Non-pigmented ciliary epithelial cell (primary cell): ENCODE results near the gene BOC.

ENCODE experiments used
- DNase-seq: peaks from one replicate; pipeline ENCODE4 v3.0.0-alpha.2; 2010; ENCODE audit warnings: low read depth

Gene BOC

DNA sequence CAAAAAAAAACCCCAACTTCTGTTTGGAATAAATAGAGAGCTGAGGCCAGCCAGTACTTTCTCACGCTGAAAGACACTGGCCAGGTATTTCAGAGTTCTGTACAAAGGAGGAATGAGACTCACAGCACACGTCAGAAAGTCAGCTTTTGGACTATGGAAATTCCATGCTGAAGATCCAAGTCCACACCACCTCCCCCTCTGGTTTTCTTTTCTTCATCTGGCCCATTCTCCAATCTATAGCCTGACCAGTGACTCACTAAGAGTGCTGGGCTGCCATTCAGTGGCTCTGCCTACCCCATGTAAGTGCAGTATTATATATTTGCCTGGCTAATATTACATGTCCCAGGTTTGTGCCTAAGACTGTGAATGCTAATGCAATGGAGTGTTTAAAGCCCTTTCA is 13.9 kb downstream of the BOC start:
- DNase-seq, result no peak

DNA sequence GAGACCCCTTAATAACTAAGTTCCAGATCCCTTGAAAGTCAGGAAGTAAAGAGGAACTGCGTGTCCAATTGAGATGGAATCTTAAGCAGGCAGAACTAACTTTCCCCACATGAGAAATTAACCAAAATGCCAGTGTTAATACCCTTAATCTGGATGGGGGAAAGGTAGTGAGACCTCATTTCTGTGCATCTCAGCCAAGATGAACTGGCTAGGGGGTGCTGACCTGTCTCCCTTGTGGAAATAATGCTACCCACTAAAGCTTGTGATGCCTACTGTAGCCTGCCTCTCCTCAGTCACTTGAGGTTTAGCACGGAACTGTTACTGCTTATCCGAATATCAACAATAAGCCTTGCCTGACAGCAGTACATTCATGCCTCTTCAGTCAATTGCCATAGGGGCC is 15.1 kb downstream of the BOC start:
- DNase-seq, result no peak

DNA sequence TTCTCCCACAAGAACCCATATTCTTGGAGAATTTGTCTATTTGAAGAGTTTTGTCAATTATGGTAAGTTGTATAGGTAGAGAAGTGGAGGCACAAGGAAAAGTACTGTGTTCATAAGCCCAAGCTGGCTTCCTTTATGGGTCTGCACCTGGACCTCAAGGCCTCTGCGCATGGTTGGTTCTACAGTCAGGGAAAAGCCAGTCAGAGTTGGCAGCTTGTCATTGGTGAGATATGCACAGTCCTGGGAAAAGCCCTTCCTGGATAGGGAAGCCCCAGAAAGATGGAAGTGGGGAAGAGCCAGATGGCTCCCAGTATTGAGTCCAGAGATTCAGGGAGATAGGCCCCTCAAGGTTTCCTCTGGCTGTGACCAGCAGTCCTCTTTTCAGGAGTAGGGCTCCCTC is 15.8 kb downstream of the BOC start:
- DNase-seq, result no peak

DNA sequence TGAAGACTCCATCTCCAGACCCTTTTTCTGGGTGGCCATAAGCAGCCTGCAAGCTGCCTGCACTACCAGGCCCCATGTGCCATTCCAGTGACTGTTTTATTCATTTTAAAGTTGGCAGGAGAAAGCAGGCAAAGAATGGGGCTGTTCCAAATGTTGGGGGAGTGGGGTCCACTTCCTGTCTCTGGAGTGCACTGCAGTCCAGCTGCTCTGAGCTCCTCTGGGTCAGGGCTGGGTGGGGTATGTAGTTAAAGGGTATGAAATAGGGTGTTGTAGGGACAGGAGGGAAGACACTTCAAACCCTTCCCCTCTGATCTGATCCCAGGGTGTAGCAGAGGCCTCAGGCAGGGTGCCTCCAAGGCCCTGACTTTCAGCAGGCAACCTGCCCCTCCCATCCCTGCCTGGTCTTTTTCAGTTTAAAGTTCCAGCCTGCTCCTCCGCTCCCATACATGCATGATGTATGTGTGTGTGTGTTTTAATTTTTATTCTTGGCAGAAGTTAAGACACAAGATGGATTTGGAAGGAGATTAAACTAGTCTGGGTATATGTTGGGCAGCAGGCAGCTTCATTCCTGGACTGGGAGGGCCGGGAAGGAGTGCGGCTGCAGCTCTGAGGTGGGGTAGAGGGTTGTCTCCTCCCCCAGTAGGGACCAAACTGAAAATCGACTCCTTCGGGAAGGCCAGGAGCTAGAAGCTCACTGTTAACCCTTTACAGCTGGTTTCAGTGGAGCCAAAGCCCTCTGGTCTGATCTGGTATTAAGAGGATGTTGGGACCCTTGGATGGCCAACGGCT is 17.3 kb downstream of the BOC start:
- DNase-seq, result no peak

DNA sequence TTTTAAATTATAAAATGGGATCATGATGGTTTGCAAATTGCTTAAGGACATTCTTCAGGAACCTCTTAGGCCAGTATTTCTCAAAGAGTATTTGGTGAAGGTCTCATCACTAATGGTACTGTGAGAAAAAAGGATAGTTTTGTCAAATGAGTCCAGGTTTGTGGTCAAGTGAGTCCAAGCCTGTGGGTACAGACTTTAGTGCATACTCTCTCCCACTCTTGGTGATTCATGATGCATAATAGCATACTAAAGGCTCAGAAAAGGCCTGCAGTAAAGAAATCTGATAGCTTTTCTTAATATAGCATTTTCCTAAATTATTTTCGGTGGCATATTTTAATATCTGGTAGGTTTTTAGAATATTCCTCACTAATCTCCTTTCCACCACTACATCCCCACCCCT is 20.0 kb downstream of the BOC start:
- no peak for DNase-seq

DNA sequence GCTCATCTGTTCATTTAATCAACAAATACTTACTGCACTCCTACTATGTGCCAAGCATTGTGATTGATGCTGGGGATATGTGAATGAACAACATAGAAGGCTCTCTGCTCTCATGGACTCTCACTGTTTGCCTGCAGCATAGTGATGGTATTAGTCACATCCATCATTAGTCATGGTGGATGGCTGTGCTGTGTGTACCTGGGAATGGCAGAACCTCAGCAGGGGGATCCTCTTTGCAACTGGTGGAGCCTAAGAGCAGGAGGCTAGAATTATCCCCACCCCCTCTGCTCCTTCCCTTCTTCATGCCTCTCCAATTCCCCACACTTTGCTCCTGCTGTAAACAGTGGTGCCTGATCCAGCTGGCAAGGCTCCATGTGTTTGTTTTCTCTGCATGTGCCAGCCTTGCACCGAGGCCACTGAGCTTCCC is 20.5 kb downstream of the BOC start:
- DNase-seq, result peak; percentile 80

DNA sequence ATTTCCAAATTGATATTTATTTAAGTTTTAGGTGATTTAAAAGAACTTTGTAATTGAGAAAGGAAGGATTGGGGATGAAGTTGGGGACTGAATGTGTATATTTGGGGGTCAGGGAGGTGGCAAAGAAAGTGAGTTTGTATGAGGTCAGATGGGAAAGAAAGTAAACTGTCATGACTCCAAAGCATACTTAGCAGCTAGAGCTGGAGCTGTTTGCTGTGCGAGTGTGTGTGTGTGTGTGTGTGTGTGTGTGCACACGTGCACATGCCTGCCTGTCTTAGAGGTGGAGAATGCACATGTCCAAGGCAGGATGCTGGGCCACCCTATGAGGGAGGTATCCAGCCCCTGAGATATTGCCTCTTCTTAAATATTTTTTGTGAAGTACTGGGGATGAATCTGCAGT is 21.0 kb downstream of the BOC start:
- no peak for DNase-seq

DNA sequence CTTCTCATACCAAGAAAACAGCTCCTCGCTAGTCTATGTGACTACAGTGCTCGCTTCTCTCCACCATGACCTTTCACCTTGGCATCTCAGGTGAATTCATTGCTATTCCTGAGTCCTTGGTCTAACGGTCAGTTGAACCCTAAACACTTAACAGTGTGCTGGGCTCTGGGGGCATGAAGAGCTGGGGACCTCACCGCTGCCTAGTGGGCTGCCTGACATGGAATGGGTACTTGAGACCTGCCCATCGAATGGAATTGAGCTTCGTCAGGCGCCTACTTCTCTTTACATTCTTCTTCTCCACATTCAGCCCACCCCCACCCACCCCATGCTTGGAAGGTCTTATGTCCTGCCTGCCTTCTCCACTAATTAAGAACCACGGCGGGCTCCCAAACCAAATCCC is 22.1 kb downstream of the BOC start:
- no peak for DNase-seq

DNA sequence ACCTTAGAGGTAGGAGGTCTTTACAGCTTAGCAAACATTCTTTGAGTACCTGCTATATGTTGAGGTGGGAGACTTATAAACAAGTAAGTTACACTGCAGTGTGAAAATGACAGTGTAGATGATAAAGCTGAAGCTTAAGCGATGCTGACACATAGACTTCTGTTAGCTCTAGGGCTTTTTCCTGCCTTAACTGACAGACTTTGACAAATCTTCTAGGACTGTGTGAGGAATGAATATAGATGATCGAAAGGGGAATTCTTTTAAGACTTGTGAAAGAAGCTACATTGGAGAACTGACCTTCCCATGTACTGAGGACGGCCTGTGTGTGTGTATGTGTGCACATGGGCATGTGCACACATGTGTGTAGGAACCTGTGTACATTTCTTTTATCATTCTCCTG is 22.7 kb downstream of the BOC start:
- DNase-seq, result no peak

DNA sequence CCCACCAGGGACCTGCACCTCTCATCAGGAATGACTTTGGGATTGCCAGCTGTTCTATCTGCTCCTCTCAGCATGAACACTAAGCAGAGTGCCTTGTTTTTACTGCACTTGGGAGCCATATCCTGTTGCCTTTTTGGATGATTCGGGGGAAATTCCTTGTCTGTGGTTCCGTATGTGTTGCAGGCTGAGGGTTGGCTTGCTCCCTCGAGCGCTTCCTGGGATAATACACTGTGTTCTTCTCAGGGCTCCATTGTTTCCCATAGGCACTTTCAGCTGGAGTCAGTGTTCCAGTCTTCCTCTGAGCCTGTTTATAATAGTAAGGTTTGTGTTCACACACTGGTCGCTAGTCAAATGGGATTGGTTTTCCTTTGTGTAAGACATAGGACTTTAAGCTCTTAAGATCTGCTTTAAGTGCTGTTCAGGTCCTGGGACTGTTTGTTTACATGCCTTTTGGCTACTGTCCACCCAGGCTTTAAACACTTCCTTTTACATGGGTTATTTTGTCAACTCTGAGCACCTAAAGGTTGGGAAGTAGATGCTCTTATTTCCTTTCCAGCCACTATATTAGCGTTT is 23.4 kb downstream of the BOC start:
- no peak for DNase-seq

DNA sequence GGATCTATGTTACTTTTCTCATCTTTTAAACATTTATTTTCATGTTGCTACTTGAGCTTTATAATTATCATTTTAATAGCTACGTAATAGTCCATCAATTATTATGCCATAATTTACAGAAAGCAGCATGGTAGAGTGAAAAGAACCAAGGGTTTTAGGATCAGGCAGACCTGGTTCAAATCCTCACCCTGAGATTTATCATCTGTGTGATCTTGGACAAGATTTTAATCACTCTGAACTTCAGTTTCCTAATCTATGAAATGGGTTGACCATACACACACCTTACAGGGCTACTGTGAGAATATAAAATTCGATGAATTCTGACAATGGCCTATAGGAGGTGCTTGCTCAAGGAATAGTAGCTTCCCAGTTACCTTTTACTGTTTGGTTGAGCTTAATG is 27.1 kb downstream of the BOC start:
- DNase-seq, result no peak

DNA sequence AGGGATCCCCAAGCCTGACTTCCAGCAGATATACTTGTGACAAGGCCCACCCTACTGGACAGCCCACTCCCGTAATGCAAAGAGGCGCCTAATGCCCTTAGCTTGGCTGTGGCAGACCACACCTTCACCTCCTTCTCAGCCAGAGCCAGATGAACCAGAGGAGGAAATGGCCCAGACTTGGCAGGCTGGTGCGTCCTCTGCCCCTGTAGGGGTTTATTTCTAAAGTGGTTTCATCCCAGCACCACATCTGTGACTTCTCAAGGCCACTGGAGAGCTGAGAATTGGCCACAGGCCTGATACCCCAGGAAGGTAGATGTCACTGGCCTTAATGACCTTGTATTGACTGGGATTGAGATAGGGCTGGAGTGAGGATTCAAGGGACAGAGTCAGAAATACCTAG is 29.5 kb downstream of the BOC start:
- no peak for DNase-seq

DNA sequence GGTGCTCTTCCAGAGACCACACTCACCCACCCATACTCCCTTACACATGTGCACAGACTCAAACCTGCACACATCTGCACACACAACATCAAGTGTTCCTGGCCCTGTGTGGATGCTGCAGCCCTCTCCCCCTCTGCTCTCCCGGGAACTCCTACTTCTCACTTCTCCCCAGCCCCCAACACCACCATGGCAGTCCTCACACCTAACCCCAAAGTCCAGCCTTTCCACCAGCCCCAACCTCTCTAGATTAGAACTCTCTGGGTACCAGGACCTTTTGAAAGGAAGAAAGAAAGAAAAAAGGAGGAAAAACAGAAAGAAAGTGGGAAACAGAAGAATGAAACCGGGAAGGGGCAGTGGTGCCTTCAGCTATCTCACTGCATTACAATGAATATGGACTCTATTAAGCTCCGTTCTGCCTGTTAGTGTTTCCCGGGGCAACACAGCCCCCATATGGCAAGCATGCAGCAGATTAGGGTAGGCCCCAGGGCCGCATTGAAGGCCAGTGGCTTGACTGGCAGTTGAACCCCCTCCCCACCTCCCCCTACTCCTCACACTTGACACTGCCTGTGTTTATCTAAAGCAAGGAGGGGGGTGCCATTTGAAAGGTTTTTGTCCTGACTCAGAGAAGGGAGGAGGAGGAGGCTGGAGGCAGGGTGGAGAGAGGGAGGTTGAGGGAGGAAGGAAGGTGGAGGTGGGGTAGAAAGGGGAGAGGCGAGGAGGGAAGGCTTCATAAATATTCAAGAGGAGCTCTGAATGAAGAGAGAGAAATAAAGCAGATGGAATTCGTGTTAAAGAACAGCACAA is 30.1 kb downstream of the BOC start:
- DNase-seq, result no peak

DNA sequence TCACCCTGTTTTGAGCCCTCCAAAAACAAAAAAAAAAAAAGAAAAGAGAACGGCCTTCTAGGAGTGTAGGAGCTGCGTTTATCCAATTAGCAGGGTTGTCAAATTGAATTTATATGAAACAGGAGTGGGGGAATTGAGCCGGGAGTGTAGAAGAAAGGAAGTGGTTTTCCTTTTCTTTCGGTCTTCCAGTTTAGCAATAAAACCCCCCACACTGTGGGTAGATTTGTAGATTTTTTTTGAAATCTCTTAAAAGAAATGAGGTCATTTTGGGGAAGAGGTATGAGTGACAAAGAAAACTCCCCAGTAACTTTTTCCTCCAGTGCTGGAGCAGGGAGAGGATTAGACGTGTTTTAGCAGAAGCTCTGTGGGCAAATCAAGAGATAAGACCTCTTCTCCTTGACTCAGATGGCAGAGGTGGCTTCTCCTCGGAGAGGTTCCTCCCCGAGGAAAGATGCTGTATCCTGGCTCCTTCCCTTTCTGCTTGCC is 30.8 kb downstream of the BOC start:
- no peak for DNase-seq

DNA sequence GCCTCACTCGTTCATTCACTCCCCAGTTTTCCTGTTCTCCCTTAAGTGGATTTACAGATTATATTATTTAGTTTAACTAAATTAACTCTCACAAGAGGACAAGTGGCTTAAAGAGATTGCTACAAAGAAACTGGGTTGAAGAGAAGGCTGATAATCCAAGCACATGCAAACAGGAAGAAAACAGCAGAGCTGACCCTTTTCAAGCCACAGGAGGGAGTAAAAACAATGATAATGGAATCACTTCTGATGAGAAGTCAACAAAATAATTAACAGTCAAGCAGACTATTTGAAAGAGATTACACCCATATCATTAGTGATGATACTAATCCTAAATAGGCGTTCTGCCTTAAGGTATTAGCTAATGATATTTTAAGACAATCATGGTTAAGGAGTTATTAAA is 31.7 kb downstream of the BOC start:
- DNase-seq, result no peak

DNA sequence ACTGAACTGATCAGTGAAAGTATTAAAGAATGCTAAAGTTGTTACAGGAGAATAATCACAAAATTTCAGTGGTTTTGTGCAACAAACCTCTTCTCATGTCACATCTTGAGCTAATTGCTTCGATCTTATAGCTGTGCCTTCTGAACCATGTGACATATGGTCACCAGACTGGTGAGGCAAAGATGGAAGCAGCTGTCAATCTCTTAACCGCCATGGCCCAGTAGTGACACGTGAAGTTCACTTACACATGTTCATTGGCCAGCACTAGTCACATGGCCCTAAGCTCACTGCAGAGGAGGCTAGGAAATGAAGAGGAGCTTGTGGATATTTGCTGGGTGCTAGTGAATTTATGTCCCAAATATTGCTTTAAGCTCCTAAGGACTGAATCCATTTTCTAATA is 32.5 kb downstream of the BOC start:
- DNase-seq, result no peak

DNA sequence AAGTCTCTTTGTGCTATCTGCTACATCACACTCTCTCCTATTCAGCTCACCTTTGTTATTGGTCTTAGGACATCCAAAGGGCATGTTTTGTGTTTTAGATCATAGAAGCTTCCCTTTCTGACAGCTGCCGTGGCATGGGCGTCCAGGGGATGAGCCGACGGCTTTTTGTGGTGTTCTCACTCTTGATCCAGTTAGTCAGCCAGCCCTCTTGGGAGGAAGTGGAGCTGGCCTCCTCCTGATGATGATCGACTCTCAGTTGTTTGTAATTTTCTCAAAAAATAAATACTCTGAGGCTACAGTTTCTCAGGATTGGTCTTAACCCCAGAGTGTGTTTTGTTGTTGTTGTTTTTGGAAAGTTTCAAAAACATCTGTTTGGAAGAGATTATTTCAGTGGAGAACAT is 34.4 kb downstream of the BOC start:
- no peak for DNase-seq

DNA sequence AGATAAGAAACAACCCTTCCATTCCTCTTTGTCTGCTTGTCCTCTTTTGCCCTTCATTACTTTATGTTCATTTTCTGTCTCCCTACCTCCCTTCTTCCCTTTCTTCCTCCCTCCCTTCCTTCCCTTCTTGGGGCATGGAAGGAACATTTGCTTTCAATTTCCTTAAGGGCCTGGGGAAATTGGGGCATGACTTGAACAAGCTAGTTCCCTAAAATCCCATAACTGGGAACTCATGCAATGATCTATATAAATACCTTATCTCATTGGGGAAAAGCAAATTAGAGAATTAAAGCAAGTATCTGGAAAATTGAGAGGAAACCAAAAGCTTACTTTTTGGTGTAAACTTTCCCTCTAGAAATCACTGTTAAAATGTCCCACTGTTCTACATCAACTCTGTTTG is 35.7 kb downstream of the BOC start:
- DNase-seq, result no peak

DNA sequence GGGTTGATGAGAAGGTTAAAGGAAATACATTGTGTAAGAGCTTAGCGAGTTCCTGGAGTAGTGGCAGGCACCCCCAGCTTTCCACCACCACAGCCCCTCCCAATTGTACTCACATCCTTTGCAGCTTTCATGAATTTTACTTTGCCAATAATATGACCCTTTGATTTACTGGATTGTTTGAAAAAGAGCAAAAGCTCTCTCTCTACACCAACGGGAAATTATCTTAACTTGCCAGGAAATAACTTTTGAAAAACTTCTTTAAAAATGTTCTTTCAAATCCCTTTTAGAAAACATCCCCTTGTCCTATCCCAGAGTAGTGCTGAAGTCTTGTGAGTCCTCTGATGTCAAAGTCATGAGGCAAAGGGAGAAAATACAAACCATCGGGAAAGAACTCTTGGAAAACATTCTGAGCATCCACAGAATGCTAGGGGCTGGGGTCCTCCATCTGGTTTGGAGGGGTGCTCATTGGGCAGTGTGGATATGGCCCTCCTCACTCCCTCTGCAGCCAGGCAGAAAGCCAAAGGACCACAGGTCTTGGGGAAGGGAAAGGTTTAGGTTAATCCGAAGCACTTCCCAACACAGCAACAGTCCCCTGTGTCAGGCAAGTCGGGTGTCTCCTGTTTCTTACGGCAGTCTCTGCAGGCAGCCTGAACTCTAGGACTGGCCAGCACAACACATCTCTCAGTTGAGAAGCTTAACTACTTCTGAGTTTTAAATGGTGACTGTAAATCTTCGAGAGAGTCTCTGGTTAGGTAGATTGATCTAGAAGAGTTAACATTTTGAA is 36.5 kb downstream of the BOC start:
- DNase-seq, result no peak

DNA sequence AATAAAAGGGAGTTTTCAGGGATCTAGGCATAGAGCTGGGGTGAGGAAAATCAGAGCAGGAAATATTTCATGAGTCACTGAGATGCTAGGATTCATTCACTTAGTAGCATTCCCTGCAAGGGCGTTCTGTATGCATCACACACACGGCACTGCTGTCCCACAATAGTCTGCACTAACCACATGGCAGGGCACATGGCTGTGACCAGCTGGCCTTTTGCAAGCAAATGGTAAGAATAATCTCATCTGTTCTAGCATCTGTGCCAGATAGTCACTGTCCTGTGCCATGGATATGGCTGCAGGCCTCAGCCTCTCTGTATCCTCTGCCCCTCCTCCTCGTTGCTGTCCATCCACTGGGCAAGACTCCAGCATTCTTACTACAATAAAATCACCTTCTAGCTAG is 37.8 kb downstream of the BOC start:
- DNase-seq, result peak; percentile 49

DNA sequence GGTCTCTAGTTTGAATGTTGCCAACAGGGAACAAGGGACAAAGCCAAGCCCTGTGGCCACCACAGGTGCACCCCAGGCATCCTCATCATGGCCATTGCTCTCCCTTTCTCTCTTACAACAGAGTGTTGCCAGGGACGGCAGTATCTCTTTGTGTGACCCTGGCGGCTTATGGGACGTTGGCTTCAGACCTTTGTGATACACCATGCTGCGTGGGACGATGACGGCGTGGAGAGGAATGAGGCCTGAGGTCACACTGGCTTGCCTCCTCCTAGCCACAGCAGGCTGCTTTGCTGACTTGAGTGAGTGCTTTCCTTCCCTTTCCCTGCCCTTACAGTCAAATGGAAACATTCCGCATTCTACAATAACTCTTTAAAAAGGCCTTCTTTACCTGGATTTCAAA is 38.2 kb downstream of the BOC start:
- DNase-seq, result no peak

DNA sequence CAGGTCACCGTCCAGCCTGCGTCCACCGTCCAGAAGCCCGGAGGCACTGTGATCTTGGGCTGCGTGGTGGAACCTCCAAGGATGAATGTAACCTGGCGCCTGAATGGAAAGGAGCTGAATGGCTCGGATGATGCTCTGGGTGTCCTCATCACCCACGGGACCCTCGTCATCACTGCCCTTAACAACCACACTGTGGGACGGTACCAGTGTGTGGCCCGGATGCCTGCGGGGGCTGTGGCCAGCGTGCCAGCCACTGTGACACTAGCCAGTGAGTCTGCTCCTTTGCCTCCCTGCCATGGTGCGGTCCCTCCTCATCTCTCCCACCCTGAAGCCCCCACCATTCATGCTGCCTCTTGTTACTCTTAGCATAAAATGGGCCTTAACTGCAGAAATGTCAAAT is 39.2 kb downstream of the BOC start:
- DNase-seq, result no peak
